HG03571 (cell line): ENCODE measurements around the gene USP32.
"Not testable (repeated sequence)": the region's sequence is repeated elsewhere in the genome, so short reads cannot be mapped to it uniquely, and the experiment has no call there.

Experiments
- ATAC-seq: cut with Tn5 transposase; IDR thresholded peaks from one replicate; pipeline ENCODE4 v1.9.1; 2021; ENCODE audit not compliant: unreplicated experiment

Gene USP32

DNA sequence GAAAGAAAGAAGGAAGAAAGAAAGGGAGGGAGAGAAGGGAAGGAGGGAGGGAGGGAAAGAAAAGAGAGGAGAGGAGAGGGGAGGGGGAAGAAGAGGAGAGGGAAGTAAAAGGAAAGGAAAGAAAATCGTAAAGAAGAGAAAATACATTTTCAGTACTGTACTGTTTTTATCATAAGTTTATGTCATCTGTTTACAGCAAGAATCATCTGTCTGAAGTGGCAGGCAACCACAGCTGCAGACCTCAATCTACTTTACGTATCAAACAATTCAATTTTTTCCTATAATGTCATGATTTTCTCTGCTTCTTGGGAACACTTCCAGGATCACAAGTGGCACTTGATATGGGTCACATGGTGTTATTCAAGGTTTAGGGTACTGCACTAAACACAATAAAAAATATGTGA lies 58.3 kb downstream of the USP32 start:
- ATAC-seq, result no peak

DNA sequence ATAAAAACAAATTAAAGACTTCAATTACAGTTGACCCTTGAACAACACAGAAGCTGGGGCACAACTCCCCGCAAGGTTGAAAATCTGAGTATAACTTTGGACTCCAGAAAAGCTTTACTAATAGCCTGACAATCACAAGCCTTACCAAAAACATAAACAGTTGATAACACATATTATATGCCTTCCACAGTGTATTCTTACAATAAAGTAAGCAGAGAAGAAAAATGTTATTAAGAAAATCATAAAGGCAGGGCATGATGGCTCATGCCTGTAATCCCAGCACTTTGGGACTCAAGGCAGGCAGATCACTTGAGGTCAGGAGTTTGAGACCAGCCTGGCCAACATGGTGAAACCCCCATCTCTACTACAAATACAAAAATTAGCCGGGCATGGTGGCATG lies 58.9 kb downstream of the USP32 start:
- ATAC-seq, result not testable (repeated sequence)

DNA sequence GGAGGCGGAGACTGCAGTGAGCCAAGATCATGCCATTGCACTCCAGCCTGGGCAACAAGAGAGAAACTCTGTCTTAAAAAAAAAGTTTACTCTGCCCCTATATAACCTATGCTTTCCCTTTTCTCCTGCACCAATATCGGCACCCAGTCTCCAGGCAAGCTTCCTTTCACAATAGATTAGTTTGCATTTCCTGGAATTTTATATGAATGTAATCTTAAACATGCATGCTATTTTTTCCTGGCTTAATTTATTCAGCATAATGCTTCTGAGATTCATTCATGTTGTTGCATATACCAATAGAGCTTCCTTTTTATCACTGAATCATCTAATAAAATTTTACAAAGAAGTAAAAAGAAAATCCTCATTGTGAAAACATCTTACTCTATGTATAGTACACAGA lies 59.4 kb downstream of the USP32 start:
- ATAC-seq, result no peak

DNA sequence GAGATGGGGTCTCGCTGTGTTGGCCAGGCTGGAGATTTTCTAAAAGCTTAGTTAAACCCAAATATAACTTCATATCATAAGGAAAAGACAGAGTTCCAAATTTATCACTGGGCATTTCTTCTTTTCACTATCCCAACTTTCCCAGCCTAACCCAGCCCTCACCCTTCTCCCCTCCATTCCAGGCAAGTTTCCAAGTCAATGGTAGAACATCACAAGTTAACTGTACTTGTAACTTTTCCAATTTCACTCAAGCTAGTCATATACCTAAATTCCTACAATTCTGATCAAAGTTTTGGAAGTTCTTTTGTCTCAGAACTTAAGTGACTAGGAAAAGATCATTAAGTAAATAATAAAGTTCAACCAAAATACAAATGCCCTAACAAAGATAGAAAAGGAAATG lies 61.2 kb downstream of the USP32 start:
- no peak for ATAC-seq

DNA sequence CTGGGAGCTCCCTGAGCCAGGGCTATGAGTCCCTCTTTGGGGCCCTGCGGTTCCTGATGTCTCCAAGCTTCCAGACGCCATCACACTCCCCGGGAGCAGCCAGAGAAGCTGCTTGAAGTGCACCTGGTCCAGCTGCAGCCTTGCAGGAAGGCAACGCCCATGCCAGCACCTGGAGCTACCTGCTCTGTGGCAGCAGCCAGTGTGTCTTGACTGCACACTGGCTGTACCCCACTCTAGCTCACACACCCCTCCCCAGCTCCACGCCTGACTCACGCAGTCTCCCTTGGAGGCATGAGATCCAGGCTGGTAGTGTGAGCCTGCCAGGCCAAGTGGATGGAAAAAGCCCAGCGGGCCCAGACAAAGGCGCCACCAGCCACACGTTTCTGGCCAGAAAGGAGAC lies 63.3 kb downstream of the USP32 start:
- ATAC-seq, result no peak

DNA sequence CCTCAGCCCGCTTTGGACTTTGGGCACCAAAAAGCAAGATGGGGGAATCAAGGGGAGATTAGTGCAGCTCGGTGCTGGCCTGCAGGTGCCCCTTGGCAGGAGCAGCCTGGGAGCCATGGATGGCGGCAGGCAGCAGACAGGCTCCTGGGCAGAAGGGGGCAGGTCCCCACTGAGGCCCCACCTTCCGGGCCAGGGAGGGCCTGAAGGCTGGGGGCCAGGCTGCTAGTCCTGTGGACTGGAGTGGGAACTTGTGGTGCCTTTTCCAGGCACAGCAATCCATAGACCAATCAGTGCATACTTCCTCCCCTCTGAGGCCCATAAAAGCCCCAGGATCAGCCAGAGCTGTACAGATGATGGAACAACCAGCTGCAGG lies 64.0 kb downstream of the USP32 start:
- ATAC-seq, result no peak

DNA sequence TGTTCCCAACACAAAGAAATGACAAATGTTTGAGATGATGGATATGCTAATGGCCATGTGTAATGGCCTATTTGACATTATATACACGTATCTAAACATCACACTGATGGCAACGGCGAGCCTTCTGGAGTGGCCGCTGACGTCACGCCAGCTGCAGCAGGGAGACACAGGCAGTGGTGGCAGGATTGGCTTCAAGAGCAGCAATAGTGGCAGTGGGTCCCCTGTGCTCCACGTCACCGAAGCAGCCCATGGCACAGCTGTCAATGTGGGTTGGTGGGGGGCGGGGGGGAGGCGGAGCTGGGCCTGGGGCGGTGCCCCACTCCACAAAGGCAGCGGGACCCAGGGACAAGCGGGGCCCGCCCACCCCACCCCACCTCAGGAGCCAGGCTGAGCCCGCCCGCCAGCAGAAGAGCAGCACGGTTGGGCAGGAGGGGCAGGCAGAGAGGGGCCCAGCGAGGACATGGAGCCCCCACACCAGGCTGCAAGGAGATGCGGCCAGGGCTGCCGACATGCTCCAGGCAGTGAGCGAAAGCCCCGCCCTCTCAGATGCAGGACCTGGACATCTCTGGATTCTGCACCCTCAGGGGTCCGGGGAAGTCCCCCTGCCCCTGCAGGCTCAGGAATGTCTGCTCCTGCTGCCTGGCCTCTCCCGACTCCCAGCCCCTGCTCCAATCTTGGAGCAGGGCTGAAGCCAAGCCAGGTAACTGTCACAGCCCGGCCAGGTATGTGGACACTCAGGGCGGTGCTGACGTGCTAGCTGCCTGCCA lies 64.6 kb downstream of the USP32 start:
- no peak for ATAC-seq

DNA sequence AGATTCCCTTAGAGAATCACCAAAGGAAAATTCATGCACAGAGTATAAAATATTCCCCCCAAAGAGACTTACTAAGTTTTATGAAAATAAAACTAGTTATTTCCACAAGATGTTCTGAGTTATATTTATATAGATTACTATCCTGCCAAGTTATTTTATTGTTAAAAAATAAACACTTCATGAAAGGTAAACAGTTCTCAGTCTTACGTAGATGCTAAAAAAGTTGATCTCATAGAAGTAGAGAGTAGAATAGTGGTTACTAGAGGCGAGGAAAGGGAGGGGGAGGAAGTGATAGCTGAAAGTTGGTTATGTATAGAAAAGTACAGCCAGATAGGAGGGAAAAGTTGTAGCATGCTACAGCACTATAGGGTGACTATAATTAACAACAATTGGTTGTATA lies 65.2 kb downstream of the USP32 start:
- no peak for ATAC-seq

DNA sequence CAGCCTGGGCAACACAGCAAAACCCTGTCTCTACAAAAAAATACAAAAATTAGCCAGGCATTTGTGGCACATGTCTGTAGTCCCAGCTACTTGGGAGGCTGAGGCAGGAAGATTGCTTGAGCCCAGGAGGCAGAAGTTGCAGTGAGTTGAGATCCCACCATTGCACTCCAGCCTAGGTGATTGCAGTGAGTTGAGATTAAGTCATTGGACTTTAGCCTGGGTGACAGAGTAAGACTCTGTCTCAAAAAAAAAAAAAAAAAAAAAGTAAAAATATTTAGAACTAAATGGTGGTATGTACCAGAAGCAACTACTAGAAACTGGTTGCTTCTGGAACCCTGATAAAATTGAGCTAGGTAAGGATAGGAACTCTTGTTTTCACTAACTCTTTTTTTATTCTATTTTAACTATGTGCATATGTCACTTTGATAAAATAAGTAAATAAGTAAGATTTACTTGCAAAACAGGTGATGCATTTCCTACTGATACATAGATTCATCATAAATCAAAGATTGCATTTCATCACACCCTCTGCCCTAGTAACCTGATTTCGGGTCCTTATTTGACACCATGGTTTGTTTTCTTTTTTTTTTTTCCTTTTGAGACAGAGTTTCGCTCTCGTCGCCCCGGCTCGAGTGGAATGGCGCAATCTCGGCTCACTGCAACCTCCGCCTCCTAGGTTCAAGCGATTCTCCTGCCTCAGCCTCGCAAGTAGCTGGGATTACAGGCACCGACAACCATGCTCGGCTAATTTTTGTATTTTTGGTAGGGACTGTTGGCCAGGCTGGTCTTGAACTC lies 66.0 kb downstream of the USP32 start:
- no peak for ATAC-seq

DNA sequence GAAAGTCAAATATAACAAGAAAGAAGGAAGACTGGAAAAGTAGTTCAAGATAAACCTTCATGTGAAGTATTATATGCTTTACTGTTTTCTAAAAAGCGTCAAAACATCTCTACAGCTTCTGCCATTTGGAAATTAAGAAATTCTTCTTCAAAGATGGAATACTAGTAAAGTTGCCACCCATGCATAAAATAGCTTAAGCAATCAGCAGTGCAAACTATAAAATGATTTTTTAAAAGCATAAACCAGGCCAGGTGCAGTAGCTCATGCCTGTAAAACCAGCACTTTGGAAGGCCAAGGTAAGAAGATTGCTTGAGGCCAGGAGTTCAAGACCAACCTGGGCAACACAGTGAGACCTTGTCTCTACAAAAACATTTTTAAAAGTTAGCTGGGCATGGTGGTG lies 68.2 kb downstream of the USP32 start:
- ATAC-seq, result no peak

DNA sequence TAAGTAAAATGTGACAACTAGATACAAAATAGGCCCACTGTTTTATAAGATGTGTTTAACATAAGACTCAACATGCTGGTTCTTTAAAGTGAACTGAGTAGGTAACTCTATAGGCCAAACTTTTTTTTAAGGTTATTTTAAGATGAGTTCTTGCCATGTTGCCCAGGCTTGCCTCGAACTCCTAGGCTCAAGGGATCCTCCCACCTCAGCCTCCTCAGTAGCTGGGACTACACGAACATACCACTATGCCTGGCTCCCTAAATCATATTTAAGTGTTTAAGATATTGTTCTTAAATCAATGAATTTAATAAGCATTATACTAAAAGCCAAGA lies 69.9 kb downstream of the USP32 start:
- ATAC-seq, result no peak

DNA sequence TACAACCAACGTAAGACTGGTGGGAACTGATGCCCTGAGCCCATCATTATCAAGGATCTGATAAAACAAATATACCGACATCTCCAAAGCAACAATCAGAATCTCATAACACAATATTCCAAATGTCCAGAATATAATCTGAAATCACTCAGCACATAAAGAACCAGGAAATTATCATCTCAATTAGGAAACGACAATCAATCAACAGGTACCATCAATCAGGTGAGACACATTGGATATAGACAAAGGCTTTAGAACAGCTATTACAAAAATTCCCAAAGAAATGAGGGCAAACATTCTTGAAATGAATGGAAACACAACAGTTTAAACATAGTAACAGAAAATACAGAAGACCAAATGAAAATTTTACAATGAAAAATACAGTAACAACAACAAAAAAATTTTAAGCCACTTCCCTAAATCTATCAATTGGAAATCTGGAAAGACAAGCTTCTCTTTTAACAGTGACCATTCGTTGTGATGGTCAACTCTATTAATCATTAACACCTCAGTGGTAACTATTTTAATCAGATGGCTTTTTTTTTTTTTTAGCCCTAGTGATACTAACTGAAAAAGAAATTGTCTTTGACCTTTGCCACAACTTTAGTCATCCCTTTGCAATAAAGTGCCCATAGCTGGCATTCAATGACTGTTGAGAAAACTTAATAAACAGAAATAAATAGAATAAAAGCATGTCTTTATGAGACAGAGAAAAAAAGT lies 70.4 kb downstream of the USP32 start:
- no peak for ATAC-seq

DNA sequence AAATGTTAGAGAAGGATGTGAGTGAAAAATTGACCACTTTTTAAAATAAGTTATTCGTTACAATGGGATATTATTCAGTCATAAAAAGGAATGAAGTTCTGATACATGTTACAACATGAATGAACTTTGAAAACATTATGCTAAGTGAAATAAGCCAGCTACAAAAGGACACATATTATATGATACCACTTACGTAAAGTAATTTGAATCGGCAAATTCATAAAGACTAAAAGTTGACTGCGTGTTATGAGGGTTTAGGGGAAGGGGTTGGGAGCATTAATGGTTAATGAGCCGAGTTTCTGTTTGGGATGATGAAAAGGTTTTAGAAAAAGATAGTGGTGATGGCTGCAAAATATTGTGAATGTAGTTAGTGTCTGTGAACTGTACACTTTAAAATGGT lies 73.1 kb downstream of the USP32 start:
- ATAC-seq, result no peak

DNA sequence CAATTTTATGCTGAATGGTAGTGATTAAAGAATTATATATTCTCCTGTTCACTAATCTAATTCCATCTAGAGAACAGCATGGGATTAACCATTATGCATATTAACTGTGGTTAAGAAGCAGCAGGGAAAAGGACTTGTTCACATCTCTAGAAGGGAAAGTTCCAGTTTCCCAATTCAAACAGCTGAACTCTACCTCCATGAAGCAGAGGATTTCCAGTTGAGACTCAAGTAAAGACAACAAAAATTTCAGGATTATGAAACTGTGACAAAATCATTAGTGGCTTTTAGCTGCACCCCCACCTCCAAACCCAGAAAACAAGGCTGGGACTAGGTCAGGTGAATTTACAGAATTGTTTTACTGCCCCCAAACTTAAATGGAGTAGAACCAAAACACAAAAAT lies 73.6 kb downstream of the USP32 start:
- ATAC-seq, result no peak

DNA sequence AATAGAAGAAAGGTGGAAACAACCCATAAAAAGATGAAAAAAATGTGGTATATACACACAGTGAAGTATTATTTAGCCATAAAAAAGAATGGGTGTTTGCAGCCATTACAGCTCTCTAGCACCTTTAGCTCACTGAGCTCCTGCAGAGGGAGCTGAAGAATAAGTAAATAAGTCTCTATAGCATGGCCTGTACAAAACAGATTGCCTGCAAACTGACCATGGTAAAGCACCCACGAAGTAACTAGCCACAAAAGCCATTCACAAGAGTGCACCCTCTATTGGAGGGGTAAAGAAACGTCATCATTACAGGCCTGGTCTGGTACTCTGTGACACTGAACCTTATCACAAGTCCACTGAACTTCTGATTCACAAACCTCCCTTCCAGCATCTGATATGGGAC lies 76.3 kb downstream of the USP32 start:
- ATAC-seq, result no peak

DNA sequence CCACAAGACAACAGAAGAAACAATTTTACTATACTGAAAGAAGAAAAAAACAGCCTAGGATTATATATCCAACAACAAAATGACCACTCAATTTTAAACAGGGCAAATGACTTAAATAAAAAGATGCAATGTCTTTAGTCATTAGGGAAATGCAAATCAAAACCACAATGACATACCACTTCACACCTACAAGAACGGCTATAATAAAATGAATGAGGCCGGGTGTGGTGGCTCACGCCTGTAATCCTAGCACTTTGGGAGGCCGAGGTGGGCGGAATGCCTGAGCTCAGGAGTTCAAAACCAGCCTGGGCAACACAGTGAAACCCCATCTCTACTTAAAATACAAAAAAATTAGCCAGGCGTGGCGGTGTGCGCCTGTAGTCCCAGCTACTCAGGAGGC lies 77.0 kb downstream of the USP32 start:
- not testable (repeated sequence) for ATAC-seq

DNA sequence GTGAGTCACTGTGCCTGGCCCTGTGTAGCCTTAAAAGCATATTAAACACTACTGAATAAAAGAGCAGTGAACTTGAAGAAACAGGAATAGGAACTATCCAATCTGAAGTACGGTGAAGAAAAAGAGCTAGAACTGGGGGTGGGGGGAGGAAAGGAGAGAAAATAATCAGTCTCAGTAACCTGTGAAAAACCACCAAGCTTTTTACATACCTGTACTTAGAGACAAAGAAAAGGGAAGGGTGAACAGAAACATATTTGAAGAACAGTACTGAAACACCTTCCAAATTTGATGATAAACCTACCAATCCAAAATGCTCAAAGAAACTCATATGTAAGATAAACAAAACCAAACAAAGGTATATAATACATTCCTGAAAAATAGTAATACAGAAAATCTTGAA lies 77.5 kb downstream of the USP32 start:
- no peak for ATAC-seq

DNA sequence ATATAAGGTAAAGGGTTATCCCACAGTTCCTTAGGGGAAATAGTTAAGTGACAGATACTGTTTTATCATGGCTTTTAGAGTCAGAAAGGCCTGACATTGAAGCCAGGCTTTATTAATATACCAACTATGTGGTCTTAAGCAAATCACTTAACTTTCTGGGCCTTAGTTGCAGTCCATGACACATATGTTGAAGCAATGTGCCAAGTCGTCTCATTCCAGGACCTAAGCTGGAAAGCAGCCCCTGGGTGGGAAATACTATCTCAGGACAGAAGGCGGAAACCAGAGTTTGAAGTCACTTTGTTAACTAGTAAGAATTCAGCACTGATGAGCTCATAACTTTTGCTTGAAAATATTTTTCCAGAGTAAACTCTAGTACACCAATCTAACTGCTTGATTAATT lies 80.0 kb downstream of the USP32 start:
- no peak for ATAC-seq

DNA sequence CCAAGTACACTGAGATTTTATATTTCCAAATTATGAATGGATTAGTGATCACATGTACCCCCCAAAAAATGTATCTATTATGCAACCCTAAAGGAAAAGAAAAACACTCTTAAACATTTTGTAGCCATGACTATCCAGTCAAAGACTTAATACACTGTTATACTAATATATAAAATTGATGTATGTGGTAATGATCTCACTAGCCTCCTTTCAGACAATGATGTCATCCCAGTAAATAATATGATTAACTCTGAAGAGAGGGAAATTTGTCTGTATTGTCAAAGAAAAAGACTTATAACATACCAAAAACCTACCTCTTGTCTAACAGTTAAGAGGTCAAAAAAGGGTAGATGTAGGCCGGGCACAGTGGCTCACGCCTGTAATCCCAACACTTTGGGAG lies 80.7 kb downstream of the USP32 start:
- no peak for ATAC-seq

DNA sequence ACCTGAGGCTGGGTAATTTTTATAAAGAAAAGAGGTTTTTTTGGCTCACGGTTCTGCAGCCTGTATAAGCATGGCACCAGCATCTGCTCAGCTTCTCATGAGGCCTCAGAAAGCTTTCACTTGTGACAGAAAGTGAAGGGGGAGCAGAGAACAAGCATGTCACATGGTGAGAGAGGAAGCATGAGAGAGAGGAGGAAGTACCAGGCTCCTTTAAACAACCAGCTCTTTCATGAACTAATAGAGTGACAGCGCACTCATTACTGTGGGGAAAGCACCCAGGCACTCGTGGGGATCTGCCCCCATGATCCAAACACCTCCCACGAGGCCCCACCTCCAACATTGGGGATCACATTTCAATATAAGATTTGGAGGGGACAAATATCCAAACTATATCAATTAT lies 86.8 kb downstream of the USP32 start:
- ATAC-seq, result peak; percentile 61

DNA sequence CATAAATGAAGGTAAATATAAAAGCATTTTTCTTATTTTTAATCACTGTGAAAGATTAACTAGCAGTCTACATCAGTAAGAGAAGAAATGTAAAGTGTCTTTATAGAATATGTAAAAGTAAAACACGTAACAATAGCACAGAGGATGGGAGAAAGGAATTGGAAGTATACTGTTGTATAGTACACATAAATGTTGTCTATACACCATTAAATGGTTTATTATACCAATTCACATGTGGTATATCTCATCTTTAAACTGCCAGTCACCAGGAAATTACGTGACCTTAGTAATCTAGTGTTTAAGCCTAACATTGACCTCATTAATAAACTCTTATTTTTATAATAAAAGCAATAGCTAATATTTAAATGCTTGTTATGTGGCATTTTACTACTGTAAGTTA lies 87.4 kb downstream of the USP32 start:
- ATAC-seq, result no peak

DNA sequence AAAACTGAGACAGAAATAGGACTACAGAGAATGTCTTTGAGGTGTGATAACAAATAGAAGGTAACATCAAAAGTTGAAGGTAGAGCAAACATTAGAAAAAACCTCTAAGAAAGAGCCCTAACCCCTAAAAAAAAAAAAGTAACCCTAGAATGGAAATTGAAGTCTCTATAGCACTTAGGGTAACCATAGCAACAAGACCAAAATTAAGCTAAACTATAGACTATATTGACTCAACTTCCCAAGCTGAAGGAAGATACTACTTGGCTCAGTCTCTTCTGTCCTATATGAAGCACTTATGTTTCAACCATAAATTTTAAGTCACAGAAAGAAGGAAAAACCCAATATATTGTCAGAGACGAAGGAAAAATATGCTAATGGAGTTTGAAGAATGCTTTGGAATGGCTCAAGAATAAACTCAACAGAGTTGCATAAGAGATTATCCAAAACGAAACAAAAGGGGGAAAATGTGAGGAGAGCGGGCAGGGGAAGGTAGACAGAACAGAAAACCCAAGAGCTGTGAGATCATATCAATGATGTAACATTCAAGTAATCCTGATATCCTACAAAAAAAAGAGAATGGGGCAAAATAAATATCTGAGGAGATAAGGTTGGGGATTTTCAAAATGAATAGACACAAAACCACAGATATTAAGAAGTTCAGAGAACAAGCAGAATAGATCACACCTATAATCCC lies 88.4 kb downstream of the USP32 start:
- ATAC-seq, result no peak
